ENCODE measurements around the gene RCN1. TPM values are rescaled to one million over a fixed set of nuclear protein-coding genes. Genes with fewer than 3 reads are reported as not detected.

Gene RCN1
- total RNA-seq, 1 donor from 2014 or later: 545 TPM

DNA sequence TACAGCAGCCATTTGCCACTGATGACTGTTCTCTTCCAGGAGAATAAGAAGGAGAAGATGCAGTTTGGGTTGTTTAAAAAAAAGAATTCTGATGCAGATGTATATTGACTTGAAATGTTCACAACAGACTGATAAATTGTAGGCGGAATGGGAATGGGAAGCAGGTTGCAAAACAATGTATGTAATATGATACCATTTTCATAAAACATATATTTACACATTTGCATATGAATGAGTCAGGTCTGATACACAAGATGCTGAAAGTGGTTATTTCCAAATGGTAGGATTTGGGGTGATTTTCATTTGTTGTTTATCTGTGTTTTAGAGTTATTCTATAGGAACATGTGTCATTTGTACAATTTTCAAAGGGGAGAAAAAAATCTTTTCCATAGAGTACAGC lies 9.0 kb upstream of the RCN1 start:
- H3K27me3 ChIP-seq (ENCODE audit: insufficient read depth, low read length): peaks cover 7% of the 10 kb centered on the region
- H3K9ac ChIP-seq (ENCODE audit: low read length): no peak overlapping the region
- H3K79me2 ChIP-seq (ENCODE audit: insufficient read depth, low read length): no peaks in the 10 kb centered on the region
- no peaks in the 10 kb centered on the region for H3K9me3 ChIP-seq (ENCODE audit: insufficient read depth, low read depth, low read length)
- no peak overlapping the region for H2AFZ ChIP-seq (ENCODE audit: low read depth, low read length)
- FAIRE-seq (no peak), DNase-seq (ENCODE audit: low read depth) (no peak)
- Mint-ChIP-seq H3K27ac (ENCODE audit: unreplicated experiment) (no peak overlapping the region), H3K9me3 (ENCODE audit: unreplicated experiment) (peaks cover 8% of the 10 kb centered on the region), H3K4me1 (ENCODE audit: low read depth, unreplicated experiment) (peaks cover 9% of the 10 kb centered on the region), H3K27me3 (ENCODE audit: low read depth, unreplicated experiment) (no peaks in the 10 kb centered on the region), H3K4me3 (ENCODE audit: unreplicated experiment) (no peak overlapping the region), H3K36me3 (ENCODE audit: low read depth, unreplicated experiment) (no peaks in the 10 kb centered on the region)
- no peak overlapping the region for H3K4me3 ChIP-seq (ENCODE audit: insufficient read depth, low read depth, low read length)
- no peaks in the 10 kb centered on the region for H3K36me3 ChIP-seq (ENCODE audit: insufficient read depth, low read length)
- no peaks in the 10 kb centered on the region for H4K20me1 ChIP-seq (ENCODE audit: insufficient read depth, low read length)
- TF ChIP-seq EZH2 (IDR thresholded peaks at IDR 0.05; ENCODE audit: insufficient read depth, low read length): no peak
- TF ChIP-seq, protein P1, sequence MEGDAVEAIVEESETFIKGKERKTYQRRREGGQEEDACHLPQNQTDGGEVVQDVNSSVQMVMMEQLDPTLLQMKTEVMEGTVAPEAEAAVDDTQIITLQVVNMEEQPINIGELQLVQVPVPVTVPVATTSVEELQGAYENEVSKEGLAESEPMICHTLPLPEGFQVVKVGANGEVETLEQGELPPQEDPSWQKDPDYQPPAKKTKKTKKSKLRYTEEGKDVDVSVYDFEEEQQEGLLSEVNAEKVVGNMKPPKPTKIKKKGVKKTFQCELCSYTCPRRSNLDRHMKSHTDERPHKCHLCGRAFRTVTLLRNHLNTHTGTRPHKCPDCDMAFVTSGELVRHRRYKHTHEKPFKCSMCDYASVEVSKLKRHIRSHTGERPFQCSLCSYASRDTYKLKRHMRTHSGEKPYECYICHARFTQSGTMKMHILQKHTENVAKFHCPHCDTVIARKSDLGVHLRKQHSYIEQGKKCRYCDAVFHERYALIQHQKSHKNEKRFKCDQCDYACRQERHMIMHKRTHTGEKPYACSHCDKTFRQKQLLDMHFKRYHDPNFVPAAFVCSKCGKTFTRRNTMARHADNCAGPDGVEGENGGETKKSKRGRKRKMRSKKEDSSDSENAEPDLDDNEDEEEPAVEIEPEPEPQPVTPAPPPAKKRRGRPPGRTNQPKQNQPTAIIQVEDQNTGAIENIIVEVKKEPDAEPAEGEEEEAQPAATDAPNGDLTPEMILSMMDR (IDR thresholded peaks at IDR 0.05; ENCODE audit: insufficient read depth, low read depth, low read length): no peak
- H3K4me2 ChIP-seq (ENCODE audit: low read length): no peak overlapping the region
- H3K27ac ChIP-seq (ENCODE audit: low read depth, low read length): no peak overlapping the region
- H3K4me1 ChIP-seq (ENCODE audit: insufficient read depth, low read length): peaks cover 4% of the 10 kb centered on the region

GRCh38 chr11:32082346-32082986 lies 8.4 kb upstream of the RCN1 start:
- FAIRE-seq: no peak
- peaks cover 4% of the 10 kb centered on the region for H3K9me3 Mint-ChIP-seq (ENCODE audit: unreplicated experiment)
- no peak overlapping the region for H3K4me2 ChIP-seq (ENCODE audit: low read length)
- H2AFZ ChIP-seq (ENCODE audit: low read depth, low read length): no peak overlapping the region
- no peaks in the 10 kb centered on the region for H3K27me3 Mint-ChIP-seq (ENCODE audit: low read depth, unreplicated experiment)
- H3K27ac ChIP-seq (ENCODE audit: low read depth, low read length): no peak overlapping the region
- H3K27me3 ChIP-seq (ENCODE audit: insufficient read depth, low read length): peaks cover 7% of the 10 kb centered on the region
- no peak for DNase-seq (ENCODE audit: low read depth)
- H3K4me1 Mint-ChIP-seq (ENCODE audit: low read depth, unreplicated experiment): peaks cover 14% of the 10 kb centered on the region
- no peak overlapping the region for H3K27ac Mint-ChIP-seq (ENCODE audit: unreplicated experiment)
- no peak for TF ChIP-seq EZH2 (IDR thresholded peaks at IDR 0.05; ENCODE audit: insufficient read depth, low read length)
- TF ChIP-seq, protein P1 (IDR thresholded peaks at IDR 0.05; ENCODE audit: insufficient read depth, low read depth, low read length): no peak
- H3K79me2 ChIP-seq (ENCODE audit: insufficient read depth, low read length): no peaks in the 10 kb centered on the region
- peak overlapping the region; percentile 14 for H3K4me3 Mint-ChIP-seq (ENCODE audit: unreplicated experiment)
- no peak overlapping the region for H3K9ac ChIP-seq (ENCODE audit: low read length)
- no peaks in the 10 kb centered on the region for H4K20me1 ChIP-seq (ENCODE audit: insufficient read depth, low read length)
- H3K36me3 Mint-ChIP-seq (ENCODE audit: low read depth, unreplicated experiment): no peaks in the 10 kb centered on the region
- no peak overlapping the region for H3K4me3 ChIP-seq (ENCODE audit: insufficient read depth, low read depth, low read length)
- H3K4me1 ChIP-seq (ENCODE audit: insufficient read depth, low read length): peaks cover 10% of the 10 kb centered on the region
- no peaks in the 10 kb centered on the region for H3K9me3 ChIP-seq (ENCODE audit: insufficient read depth, low read depth, low read length)
- no peaks in the 10 kb centered on the region for H3K36me3 ChIP-seq (ENCODE audit: insufficient read depth, low read length)

DNA sequence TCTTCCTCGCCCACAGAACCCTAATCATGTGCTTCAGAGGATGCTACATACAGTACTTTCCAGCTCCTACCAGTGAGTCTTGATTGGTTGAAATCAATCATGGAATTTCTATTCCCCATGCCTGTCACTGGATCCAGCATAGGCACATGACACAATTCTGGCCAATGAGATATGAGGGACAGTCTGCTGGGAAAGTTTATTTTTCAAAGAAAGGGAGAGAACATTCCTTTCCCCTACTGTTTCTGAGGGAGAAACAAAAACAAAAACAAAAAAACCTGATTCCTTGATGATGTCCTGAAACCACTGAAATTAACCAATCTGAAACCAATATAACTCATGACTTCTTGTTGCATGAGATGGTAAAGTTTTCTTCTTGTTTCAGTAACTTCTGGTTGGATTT lies 3.3 kb upstream of the RCN1 start:
- peaks cover 34% of the 10 kb centered on the region for H3K4me1 ChIP-seq (ENCODE audit: insufficient read depth, low read length)
- peak overlapping the region; percentile 74 for H3K27ac ChIP-seq (ENCODE audit: low read depth, low read length)
- H3K27me3 Mint-ChIP-seq (ENCODE audit: low read depth, unreplicated experiment): no peaks in the 10 kb centered on the region
- H3K9ac ChIP-seq (ENCODE audit: low read length): peak overlapping the region; percentile 64
- peak overlapping the region; percentile 91 for H3K27ac Mint-ChIP-seq (ENCODE audit: unreplicated experiment)
- peaks cover 20% of the 10 kb centered on the region for H3K4me1 Mint-ChIP-seq (ENCODE audit: low read depth, unreplicated experiment)
- no peaks in the 10 kb centered on the region for H3K9me3 ChIP-seq (ENCODE audit: insufficient read depth, low read depth, low read length)
- peak; percentile 52 for DNase-seq (ENCODE audit: low read depth)
- H3K4me3 ChIP-seq (ENCODE audit: insufficient read depth, low read depth, low read length): peak overlapping the region; percentile 38
- peak overlapping the region; percentile 82 for H3K4me2 ChIP-seq (ENCODE audit: low read length)
- H3K79me2 ChIP-seq (ENCODE audit: insufficient read depth, low read length): peaks cover 14% of the 10 kb centered on the region
- peak; percentile 55 for FAIRE-seq
- peaks cover 2% of the 10 kb centered on the region for H3K9me3 Mint-ChIP-seq (ENCODE audit: unreplicated experiment)
- H3K4me3 Mint-ChIP-seq (ENCODE audit: unreplicated experiment): no peak overlapping the region
- H4K20me1 ChIP-seq (ENCODE audit: insufficient read depth, low read length): peaks cover 5% of the 10 kb centered on the region
- TF ChIP-seq, protein P1 (IDR thresholded peaks at IDR 0.05; ENCODE audit: insufficient read depth, low read depth, low read length): no peak
- no peak for TF ChIP-seq EZH2 (IDR thresholded peaks at IDR 0.05; ENCODE audit: insufficient read depth, low read length)
- H3K27me3 ChIP-seq (ENCODE audit: insufficient read depth, low read length): peaks cover 7% of the 10 kb centered on the region
- H3K36me3 ChIP-seq (ENCODE audit: insufficient read depth, low read length): no peaks in the 10 kb centered on the region
- H3K36me3 Mint-ChIP-seq (ENCODE audit: low read depth, unreplicated experiment): no peaks in the 10 kb centered on the region
- peak overlapping the region; percentile 39 for H2AFZ ChIP-seq (ENCODE audit: low read depth, low read length)

All from astrocyte (in vitro differentiated cells and primary cell).